Epithelial cell of proximal tubule (primary cell): ENCODE data around the gene GAD2. TPM values are rescaled to one million over a fixed set of nuclear protein-coding genes. Genes with fewer than 3 reads are reported as not detected.

Experiments used
- DNase-seq: peaks from one replicate; pipeline ENCODE4 v3.0.0-alpha.2; 2011; ENCODE audit warnings: low read depth
- H3K4me3 ChIP-seq: 2 replicates; pipeline ENCODE4 v1.5.1; 2011; ENCODE audit warnings: low read depth, mild to moderate bottlenecking, low read length
- total RNA-seq: library from RNA; depleted of rRNA; stranded (reverse); fragments of >200 nt; gene quantifications from 2 replicates; pipeline ENCODE4 v1.2.3, GENCODE V29; 2015
- TF ChIP-seq, protein P1 (sequence below): conservative IDR thresholded peaks from 2 replicates; pipeline ENCODE4 v1.5.1; 2012; ENCODE audit warnings: low read depth, mild to moderate bottlenecking, low read length

GAD2 gene
- total RNA-seq, 1 donor from 2014 or later, result not detected

- no peak overlapping the region for H3K4me3 ChIP-seq
- DNase-seq, result no peak
- TF ChIP-seq, protein P1, sequence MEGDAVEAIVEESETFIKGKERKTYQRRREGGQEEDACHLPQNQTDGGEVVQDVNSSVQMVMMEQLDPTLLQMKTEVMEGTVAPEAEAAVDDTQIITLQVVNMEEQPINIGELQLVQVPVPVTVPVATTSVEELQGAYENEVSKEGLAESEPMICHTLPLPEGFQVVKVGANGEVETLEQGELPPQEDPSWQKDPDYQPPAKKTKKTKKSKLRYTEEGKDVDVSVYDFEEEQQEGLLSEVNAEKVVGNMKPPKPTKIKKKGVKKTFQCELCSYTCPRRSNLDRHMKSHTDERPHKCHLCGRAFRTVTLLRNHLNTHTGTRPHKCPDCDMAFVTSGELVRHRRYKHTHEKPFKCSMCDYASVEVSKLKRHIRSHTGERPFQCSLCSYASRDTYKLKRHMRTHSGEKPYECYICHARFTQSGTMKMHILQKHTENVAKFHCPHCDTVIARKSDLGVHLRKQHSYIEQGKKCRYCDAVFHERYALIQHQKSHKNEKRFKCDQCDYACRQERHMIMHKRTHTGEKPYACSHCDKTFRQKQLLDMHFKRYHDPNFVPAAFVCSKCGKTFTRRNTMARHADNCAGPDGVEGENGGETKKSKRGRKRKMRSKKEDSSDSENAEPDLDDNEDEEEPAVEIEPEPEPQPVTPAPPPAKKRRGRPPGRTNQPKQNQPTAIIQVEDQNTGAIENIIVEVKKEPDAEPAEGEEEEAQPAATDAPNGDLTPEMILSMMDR, result no peak
Observed at GRCh38 chr10:26221541-26221940, 5.0 kb downstream of the GAD2 start.

DNA sequence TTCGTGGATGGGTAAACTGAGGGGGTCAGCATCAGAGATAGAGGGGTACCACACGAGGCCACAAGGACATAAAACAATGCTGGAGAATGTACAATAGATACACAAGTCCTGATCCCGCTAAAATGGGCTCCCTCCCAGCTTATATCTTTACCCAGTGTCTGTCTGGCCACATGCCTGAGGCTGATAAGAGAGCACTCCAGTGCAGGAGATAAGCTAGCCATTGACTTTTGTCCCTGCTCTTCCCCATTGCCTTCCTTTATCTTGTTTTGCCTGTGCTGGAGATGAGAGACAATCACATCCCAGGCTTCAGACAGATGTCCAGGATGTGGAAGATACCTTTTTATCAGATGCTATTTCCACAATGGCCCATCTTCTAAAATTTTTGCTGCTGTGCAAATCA is 6.0 kb downstream of the GAD2 start:
- no peak for DNase-seq
- H3K4me3 ChIP-seq, result no peak overlapping the region
- TF ChIP-seq, protein P1, result no peak

DNA sequence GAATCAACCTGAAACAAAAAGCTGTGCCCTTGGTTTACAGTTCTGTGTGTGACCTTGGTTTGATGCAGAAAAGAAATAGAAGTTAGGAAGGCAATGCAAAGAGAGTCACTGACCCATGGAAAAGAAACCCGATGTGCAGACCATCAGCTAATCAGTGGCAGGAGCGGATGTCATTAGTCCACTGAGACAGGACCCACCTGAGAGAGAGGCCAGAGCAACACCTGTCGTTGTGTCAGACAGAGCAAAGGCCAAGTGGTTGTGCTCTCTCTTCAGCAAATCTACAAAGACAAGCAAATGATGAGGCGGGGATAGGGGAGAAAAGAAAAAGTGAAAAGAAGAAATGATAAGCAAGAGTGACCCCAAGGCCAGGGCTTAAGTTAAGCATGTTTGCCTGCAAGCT is 8.7 kb downstream of the GAD2 start:
- TF ChIP-seq, protein P1, result no peak
- H3K4me3 ChIP-seq, result no peak overlapping the region

GRCh38 chr10:26227786-26228185 is 11.2 kb downstream of the GAD2 start:
- DNase-seq, result no peak
- no peak overlapping the region for H3K4me3 ChIP-seq
- TF ChIP-seq, protein P1, result no peak

More for the DNA sequence above, 8.7 kb downstream of the GAD2 start:
- no peak for DNase-seq

- DNase-seq, result no peak
- TF ChIP-seq, protein P1, result no peak
- no peak overlapping the region for H3K4me3 ChIP-seq
Observed at GRCh38 chr10:26232174-26232573, 15.6 kb downstream of the GAD2 start.

DNA sequence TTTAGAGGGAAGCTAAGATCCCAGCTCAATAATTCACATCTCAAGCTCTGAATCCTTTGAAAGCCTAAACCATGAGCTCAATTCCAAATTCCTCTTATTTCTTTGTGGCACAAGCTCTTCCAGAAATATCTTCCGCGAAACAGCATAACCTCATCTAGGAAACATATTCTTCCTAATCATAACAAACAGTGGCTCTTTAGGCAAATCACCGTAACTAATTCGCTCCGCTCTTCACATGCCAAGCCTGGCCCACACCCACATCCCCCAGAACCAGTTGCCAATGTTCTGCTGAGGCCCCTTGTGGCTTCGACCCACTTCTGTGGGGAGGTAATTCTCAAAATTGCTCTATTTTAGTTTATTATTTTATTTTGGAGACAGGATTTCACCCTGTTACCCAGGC is 19.2 kb downstream of the GAD2 start:
- TF ChIP-seq, protein P1, result no peak
- DNase-seq, result no peak

GRCh38 chr10:26238378-26238777 is 21.8 kb downstream of the GAD2 start:
- no peak overlapping the region for H3K4me3 ChIP-seq
- TF ChIP-seq, protein P1, result no peak
- no peak for DNase-seq

More for the DNA sequence above, 19.2 kb downstream of the GAD2 start:
- no peak overlapping the region for H3K4me3 ChIP-seq
